ENCODE data around the gene TRAPPC1.
"Not testable (repeated sequence)": the region's sequence is repeated elsewhere in the genome, so short reads cannot be mapped to it uniquely, and the experiment has no call there.

Gene TRAPPC1, protein sequence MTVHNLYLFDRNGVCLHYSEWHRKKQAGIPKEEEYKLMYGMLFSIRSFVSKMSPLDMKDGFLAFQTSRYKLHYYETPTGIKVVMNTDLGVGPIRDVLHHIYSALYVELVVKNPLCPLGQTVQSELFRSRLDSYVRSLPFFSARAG

DNA sequence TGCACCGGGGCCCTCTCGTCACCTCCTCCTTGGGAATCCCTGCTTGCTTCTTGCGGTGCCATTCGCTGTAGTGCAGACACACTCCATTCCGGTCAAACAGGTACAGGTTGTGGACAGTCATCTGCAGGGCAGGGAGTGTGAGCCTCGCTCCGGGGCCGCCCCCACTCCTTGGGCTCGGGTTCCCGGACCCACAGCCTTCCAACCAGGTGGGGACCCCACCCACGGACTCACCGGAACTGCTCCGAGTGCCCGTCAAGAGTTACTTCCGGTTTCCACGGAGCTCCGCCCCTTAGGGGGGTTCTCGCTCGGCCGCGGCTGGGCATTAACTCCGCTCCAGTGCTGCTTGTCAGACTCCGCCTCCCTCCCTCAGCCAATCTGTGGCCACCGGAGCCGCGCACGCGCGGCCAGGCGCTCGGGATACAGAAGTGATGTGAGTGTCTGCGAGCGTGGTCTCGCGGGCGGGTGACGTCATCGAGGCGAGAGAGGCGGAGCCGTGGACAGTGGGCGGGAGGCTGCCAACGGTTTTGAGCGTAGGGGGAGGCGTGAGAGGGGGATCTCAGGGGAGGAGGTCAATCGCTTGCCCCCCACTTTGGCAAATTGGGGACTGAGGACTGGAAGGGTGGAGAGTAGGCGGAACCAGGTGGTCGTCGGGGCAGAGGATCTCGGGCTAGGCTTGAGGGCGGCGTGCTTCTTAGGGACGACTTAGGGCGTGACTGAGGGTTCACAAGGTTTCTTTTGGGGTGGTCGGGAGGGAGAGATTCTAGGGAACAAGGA, at the start of gene TRAPPC1, which contains the start of gene CNTROB:
TSS of gene TRAPPC1 (minus strand) at position 238 of the 774 bp plus-strand sequence. CDS start at position 121, 117 bp downstream.
TSS of gene CNTROB (plus strand) at position 498 of the 774 bp plus-strand sequence. CDS start 874 bp downstream, outside the sequence.
- DNase-seq: peak; percentile 100

DNA sequence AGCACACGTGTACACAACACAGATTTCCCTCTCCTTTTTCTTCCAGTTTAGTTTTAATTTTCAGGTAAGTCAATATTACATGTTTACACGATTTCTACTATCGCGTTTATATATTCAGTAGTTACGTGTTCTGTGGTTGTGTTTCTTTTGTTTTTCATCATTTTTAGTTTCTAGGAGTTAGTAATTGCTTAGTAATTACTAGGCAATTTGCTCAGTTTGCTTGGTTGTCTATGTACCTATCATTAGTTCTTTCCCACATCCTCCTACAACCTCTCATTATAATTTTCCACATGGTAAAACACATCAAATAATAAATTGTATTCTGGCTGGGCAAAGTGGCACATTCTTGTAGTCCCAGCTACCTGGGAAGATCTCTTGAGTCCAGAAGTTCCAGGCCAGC, 46.1 kb upstream of the TRAPPC1 start:
- DNase-seq: no peak

DNA sequence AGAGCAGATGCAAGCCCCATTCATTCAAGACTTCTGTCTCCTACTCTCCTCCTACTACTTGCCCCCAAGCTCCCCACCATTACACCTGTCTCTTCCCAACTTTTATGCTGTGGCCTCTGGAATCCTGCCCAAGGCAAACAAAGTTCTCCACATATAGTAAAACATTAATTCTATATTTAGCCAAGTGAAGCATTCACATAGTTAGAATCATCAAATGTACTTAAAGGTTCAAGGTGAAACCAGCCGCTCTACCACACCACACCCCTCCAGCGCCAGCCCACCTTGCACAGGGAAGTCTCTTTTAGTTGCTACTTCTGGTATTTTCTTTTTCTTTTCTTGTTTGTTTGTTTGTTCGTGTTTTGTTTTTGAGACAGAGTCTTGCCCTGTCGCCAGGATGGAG, 45.3 kb upstream of the TRAPPC1 start:
- no peak for DNase-seq

DNA sequence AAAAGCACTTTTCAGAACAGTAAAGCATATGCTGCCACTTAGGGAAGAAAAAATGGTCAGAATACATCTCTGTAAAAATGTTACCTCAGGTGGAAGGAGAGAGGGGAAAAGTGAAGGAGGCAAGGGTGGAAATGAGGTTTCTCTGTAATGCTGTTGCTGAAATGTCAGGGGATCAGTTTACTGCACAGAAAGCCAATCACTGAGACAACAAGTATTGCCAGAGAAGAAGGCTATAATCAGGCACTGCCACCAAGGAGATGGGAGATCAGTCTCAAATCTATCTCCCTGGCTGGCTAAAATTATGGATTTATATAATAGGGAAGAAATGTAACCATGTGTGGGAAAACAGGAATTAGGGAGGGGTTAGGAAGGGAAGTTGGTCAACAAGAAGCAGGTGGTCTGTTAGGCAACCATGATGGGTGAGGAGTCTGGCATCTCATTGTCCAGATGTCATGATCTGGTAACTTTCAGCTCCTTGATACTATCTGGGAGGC, 42.9 kb upstream of the TRAPPC1 start:
- DNase-seq: no peak

DNA sequence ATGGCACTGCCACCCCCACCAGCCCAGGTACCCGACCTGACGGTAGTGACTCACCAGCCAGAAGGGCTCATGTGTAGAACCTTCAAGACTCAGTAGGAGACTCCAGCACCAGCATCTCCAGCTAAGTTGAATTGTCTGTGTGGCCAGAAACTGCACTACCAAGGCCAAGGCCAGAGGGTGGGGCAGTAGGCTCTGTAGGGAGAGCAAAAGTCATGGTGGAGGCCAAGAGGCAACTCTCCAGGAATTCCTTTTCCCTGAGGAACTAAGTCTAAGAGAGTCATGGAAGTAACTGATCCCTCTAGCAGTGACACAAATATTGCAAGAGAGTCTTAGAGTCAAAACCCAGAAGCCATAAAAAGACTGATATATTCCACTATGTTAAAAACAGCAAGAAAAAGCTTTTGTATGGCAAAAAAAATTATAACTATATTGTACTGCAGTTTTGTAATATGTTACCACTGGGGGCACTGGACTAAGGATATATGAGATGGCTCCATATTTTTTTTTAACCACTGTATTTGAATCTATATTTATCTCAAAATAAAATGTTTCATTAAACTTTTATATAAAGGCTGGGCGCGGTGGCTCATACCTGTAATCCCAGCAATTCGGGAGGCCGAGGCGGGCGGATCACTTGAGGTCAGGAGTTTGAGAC, 40.5 kb upstream of the TRAPPC1 start:
- DNase-seq: no peak

DNA sequence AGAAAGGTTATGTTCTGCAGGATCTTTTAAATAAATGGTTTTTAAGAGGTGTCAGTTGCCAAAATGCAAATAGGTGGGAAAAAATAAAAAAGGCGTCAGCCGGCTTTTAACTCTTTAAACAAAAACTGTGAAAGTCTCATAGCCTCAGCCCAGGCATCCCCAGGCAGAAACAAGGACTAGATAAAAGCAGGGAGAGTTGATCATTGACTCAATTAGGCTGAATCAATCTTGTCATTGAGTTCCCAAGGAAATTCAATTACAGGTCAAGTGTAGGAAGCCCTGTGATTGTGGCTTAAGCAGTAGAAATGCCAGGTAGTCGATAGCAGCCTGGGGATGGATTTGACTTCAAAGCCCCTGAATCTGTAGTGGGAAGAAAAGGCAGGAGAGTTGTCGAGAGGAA, 39.9 kb upstream of the TRAPPC1 start:
- no peak for DNase-seq

DNA sequence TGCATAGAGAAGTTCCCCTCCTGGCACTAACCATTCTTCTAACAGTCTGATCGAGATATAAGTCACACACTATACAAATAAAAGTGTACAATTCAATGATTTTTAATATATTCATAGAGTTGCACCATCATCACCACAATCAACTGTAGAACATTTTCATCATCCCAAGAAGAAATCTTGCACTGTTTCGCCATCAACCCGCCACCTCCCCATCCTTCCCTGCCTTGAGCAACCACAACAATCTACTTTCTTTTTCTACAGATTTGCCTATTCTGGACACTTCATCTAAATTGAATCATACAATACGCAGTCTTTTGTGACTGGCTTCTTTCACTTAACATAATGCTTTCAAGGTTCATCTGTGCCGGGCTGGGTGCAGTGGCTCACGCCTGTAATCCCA, 37.7 kb upstream of the TRAPPC1 start:
- no peak for DNase-seq

DNA sequence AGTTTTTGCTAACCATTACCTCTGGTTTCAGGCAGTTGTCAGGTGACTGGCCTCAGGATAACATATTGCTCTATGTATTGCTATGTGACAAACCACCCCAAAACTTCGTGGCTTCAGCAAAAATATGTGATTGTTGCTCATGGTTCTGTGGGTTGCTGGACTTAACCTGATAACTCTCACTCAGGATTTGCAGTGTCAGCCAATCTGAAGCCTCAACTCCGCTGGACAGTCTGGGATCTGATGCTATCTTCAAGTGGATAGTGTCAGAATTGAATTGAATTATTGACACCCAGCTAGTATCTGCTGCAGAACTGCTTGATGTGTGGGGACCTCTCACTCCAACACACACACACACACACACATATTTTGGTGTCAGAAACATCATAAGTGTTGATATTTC, 36.0 kb upstream of the TRAPPC1 start:
- no peak for DNase-seq

DNA sequence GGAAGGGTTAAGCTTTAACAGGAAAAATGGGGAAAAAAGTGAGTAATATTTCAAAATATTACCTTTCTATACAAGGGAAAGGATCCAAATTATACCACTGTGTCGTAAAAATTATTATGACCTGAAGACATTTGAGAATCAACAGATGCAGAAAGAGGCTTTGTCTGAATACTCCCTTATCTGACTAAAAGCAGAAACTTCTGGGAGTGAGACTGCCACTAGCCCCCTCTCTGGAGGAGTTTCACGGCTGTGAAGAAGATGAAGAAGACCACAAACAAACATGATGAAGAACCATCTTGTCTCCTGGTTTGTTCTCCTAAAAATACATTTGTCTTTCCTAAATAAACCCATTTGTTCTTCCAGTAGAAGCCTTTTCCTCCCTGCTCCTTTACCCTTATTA, 29.7 kb upstream of the TRAPPC1 start:
- DNase-seq: no peak

DNA sequence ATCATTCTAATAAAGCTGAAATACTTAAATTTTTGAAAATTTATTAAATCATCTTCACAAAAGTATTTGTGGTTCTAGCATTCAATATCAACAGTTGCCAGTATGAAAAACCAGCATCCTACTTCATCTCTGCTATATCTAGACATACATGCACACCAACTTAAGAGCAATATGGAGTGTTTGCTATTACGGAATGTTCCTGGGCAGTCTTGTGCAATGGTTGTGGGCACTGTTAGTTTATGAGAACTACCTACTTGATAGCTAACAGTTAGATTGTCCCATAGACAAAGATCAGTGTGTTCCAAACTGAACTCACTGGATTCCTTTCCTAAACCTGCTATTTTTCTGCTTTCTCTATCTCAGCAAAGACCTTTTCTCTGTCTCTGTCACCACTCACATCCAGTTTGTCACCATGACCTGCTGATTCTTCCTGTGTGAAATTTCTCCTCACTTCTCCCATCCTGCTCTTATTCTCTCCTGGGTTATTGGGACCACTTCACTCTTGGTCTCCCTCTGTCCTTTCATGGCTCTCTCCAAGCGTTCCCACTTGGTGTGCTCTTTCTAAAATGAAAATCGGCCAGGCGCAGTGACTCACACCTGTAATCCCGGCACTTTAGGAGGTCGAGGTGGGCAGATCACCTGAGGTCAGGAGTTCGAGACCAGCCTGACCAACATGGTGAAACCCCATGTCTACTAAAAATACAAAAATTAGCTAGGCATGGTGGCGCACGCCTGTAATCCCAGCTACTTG, 27.9 kb upstream of the TRAPPC1 start:
- DNase-seq: no peak

DNA sequence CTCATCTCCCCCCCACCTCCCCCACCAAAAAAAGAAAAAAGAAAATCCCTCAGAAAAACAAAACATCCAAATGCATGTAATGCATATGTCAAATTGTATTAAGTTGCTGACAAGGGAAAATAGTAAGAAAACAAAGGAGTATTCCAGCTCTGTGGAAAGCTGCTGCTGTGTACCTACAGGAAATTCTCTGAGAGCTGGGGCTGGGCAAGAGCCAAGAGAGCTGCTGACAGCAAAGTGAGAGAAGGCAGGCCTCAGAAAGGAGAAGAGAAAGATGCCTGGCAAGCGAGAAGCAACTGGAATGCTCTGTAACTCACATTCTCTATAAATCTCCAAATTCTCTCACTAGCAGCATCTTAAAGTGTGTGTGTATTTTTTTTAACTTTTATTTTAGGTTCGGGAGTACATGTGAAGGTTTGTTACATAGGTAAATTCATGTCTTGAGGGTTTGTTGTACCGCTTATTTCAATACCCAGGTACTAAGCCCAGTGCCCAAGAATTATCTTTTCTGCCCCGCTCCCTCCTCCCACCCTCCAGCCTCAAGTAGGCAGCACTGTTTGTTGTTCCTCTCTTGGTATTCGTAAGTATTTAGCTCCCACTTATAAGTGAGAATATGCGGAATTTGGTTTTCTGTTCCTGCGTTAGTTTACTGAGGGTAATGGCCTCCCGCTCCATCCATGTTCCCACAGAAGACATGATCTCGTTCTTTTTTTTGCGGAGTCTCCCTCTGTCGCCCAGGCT, 24.7 kb upstream of the TRAPPC1 start:
- no peak for DNase-seq

DNA sequence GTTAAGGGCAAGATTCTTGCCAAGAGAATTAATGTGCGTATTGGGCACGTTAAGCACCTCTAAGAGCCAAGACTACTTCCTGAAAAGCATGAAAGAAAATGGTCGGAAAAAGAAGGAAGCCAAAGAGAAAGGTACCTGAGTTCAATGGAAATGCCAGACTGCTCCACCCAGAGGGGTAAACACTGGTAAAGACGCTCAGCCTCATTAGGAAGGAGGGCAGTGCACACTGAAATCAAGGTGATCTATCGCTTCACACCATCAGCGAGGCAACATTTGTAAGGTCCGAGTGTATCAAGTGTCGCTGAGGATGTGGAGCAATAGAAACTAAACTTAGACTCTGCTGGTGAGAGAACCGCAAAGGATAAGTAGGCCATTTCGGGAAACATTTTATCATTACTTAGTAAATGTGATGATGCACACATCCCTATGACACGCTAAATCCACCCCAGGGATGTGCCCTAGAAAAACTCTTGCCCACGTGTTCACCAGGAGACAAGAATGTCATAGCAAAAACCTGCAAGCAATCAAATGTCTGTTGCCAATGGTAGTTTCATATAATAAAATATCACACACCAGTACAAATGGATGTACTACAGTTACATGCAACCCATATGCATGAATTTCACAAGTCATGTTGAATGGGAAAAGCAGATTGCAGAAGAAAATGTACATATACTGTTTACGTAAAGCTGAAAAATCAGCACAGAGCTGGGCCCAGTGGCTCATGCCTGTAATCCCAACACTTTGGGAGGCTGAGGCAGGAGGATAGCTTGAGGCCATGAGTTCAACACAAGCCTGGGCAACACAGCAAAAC, 23.9 kb upstream of the TRAPPC1 start:
- DNase-seq: no peak

DNA sequence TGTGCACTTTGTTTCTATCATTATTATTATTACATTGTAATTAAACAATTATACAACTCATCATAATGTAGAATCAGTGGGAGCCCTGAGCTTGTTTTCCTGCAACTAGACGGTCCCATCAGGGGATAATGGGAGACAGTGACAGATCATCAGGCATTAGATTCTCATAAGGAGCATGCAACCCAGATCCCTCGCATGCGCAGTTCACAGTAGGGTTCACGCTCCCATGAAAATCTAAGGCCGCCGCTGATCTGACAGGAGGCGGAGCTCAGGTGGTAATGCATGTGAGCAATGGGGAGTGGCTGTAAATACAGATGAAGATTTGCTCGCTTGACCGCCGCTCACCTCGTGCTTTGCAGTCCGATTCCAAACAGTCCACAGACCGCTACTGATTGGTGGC, 21.5 kb upstream of the TRAPPC1 start:
- not testable (repeated sequence) for DNase-seq

DNA sequence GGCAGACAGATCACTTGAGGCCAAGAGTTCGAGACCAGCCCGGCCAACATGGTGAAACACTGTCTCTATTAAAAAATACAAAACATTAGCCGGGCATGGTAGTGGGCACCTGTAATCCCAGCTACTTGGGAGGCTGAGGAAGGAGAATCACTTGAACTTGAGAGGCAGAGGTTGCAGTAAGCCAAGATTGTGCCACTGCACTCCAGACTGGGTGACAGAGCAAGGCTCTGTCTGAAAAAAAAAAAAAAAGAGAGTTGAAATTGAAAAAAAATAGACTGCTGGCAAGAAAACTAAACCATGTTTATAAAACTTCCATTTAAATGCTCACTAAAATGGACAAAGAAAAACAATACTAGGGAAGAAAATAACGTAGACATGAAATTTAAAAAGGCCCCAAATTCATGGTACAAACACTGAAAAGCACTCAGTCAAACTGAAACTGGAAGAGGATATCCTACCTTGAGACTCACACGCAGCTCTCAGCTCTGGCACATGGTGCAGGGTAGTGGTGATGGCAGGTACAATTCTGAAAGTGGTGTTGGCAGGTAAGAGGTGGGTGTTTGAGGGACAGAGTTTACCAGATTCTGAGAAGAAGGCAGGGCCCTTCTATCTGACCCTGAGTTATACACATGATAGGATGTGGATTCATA, 19.5 kb upstream of the TRAPPC1 start:
- peak; percentile 44 for DNase-seq

DNA sequence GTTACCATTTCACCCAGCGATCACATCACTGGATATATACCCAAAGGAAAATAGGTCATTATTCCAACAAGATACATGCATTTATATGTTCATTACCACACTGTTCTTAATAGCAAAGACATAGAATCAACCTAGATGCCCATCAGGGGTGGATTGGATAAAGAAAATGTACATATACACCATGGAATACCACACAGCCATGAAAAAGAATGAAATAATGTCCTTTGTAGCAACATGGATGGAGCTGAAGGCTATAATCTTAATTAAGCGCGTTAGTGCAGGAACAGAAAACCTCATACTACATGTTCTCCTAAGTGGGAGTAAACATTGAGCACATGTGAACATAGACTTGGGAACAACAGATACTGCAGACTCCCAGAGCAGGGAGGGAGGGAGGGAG, 18.8 kb upstream of the TRAPPC1 start:
- DNase-seq: no peak

DNA sequence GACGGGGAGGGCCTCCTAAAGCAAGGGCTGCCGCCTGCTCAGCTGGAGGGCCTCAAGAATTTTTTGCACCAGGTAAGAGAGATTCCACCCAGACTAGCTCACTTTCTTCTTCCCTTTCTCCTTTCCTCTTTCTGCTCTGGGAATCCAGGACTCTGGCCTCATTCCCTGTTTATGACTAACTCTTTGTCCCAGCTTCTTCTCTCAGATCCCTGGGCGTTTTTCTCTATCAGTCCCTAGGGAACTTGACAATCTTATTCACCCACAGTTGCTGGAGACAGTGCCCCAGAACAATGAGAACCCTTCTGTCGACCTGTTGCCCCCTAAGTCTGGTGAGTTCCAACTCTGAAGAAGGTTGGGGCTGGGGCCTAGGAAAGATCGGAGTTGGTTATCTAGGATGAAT, 15.9 kb upstream of the TRAPPC1 start:
- DNase-seq: no peak

DNA sequence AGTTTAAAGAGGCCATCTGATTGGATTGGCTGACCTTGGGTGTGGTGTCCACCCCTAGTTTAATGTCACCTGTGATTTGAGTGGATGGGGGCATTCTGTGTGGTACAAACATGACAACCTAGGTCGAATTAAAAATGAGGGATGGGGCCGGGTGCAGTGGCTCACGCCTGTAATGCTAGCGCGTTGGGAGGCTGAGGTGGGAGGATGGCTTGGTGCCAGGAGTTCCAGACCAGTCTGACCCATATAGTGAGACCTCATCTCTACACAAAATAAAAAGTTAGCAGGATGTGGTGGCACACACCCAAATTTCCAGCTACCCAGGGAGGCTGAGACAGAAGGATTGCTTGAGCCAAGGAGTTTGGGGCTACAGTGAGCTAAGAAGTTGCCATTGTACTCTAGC, 14.7 kb upstream of the TRAPPC1 start:
- no peak for DNase-seq

DNA sequence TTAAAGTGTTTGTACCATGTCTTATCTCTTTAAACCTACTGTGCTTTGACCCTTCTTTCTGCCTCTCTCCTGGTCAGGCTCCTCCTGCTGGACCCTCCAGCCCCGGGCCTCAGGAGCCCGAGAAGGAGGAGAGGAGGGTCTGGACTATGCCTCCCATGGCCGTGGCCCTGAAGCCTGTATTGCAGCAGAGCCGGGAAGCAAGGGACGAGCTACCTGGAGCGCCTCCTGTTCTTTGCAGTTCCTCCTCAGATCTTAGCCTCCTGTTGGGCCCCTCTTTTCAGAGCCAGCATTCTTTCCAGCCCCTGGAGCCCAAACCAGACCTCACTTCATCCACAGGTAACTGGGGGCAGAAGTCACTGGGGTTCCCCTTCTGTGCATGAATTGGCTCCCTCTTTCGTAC, 13.9 kb upstream of the TRAPPC1 start:
- DNase-seq: no peak

DNA sequence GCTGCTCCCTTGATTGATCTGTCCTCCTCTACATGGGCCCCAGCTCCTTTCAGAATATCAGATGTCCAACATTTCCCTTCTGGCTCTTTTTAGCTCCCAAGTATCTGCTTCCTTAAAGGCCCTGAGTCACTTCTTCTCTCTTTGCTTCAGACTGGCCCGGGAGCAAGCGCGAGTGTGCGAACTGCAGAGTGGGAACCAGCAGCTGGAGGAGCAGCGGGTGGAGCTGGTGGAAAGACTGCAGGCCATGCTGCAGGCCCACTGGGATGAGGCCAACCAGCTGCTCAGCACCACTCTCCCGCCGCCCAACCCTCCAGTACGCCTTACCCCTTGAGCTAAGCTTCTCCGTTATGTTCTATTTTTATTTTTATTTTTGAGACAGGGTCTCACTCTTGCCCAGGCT, 12.6 kb upstream of the TRAPPC1 start:
- no peak for DNase-seq

DNA sequence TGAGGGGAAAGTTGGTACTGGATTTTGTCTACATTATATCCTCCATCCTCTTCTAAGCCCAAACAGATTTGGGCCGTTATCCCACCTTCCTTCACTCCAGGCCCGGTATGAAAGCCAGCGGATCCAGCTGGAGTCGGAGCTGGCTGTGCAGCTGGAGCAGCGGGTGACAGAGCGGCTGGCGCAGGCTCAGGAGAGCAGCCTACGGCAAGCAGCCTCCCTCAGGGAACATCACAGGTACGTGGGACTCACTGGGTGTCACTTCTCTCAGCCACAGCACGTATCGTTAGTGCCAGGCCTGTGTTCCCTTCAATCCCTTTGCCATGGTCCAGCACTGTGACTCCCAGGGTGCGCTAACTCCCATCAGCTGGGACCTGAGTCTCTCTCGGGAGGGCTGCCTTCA, 11.5 kb upstream of the TRAPPC1 start:
- DNase-seq: no peak

DNA sequence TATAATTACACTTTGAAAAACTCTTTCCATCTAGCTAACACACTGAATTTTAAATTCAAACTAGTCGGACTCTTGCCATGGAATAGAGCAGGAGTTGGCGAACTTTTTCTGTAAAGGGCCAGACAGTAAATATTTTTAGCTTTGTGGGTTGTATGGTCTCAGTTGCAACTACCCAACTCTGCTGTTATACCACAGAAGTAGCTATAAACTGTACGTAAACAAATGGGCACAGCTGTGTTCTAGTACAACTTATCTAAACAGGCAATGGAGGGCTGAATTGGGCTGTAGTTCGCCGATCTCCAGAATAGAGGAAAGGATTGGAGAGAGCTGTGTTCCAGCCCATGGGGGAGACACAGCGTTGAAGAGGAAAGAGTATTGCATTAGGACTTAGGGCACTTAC, 9.0 kb upstream of the TRAPPC1 start:
- no peak for DNase-seq

Measured in activated CD4-positive, CD25-positive, alpha-beta regulatory T cell treated with anti-CD3 and anti-CD28 coated beads, Interleukin-2, amount 50 U/mL, for 72 hours (primary cell).